Coronary artery (tissue), 2 donors: ENCODE results near the gene GPC3.

ENCODE experiments used
- DNase-seq: peaks from one replicate; pipeline ENCODE4 v3.0.0-alpha.2; 2017; ENCODE audit warnings: low spot score
- H3K27ac ChIP-seq, 2 donors: fragments of 200-600 bp; sonication (generic); one replicate each; pipeline ENCODE4 v1.5.1; 2016 to 2019
- H3K4me3 ChIP-seq: fragments of 200-600 bp; sonication (generic); 2 replicates; pipeline ENCODE4 v1.5.1; 2016; ENCODE audit warnings: mild to moderate bottlenecking, moderate library complexity
- CTCF ChIP-seq: fragments of 200-600 bp; sonication (generic); IDR thresholded peaks from one replicate; pipeline ENCODE4 v1.5.1; 2019; ENCODE audit warnings: antibody characterized with exemption

Gene GPC3

GRCh38 chrX:133980406-133980805 is 5.0 kb downstream of the GPC3 start:
- Histone ChIP-seq H3K27ac (peak overlapping the region in 1 of 2 donors; percentile 13), H3K4me3 (no peak overlapping the region)
- DNase-seq = no peak
- TF ChIP-seq CTCF = no peak

GRCh38 chrX:133979641-133980230 is 5.7 kb downstream of the GPC3 start:
- peak overlapping the region in 1 of 2 donors; percentile 13 for H3K27ac ChIP-seq
- no peak overlapping the region for H3K4me3 ChIP-seq
- no peak for DNase-seq
- TF ChIP-seq CTCF = no peak

- H3K27ac ChIP-seq = no peak overlapping the region
- no peak for DNase-seq
- no peak overlapping the region for H3K4me3 ChIP-seq
- TF ChIP-seq CTCF = no peak
These were observed 11.7 kb downstream of the GPC3 start for GRCh38 chrX:133973704-133974103.

- no peak for TF ChIP-seq CTCF
- DNase-seq = no peak
These were observed 12.5 kb downstream of the GPC3 start for GRCh38 chrX:133972916-133973315.

GRCh38 chrX:133971586-133971985 is 13.8 kb downstream of the GPC3 start:
- Histone ChIP-seq H3K27ac (no peak overlapping the region), H3K4me3 (no peak overlapping the region)
- TF ChIP-seq CTCF = no peak
- no peak for DNase-seq

More at GRCh38 chrX:133972916-133973315, 12.5 kb downstream of the GPC3 start:
- Histone ChIP-seq H3K4me3 (no peak overlapping the region), H3K27ac (no peak overlapping the region)

- no peak for TF ChIP-seq CTCF
- no peak overlapping the region for H3K4me3 ChIP-seq
- DNase-seq = no peak
These were observed 15.3 kb downstream of the GPC3 start for GRCh38 chrX:133970076-133970475.

GRCh38 chrX:133969191-133969590 is 16.2 kb downstream of the GPC3 start:
- TF ChIP-seq CTCF = no peak

More at GRCh38 chrX:133970076-133970475, 15.3 kb downstream of the GPC3 start:
- no peak overlapping the region for H3K27ac ChIP-seq

More at GRCh38 chrX:133969191-133969590, 16.2 kb downstream of the GPC3 start:
- Histone ChIP-seq H3K27ac (no peak overlapping the region), H3K4me3 (no peak overlapping the region)
- no peak for DNase-seq
